GM19328 (cell line): ENCODE results near the gene TELO2.

Experiments used
- ATAC-seq: cut with Tn5 transposase; IDR thresholded peaks from one replicate; pipeline ENCODE4 v1.9.1; 2021; ENCODE audit warnings: mild to moderate bottlenecking, moderate library complexity; ENCODE audit not compliant: unreplicated experiment

Gene TELO2

GRCh38 chr16:1550069-1550468, 56.9 kb downstream of the TELO2 start:
- ATAC-seq: no peak

DNA sequence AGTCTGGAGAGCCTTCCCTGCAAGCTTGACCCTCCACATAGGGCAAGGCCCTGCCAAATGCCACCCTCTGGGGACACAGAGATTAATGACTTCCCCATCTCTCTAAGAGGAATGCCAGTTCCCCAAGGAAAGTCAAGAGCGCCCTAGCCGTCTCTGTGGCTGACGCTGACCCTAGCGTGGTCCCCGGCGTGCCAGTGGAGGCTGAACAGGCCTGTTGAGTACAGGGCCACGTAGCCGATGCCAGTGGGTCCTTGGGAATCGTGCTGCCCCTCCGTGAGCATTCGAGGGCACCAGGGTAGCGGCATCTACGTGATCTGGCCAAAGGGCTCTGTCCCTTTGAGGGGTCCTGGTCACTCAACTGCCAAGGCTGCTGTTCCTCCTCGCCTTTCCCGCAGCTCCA, 57.5 kb downstream of the TELO2 start:
- no peak for ATAC-seq

DNA sequence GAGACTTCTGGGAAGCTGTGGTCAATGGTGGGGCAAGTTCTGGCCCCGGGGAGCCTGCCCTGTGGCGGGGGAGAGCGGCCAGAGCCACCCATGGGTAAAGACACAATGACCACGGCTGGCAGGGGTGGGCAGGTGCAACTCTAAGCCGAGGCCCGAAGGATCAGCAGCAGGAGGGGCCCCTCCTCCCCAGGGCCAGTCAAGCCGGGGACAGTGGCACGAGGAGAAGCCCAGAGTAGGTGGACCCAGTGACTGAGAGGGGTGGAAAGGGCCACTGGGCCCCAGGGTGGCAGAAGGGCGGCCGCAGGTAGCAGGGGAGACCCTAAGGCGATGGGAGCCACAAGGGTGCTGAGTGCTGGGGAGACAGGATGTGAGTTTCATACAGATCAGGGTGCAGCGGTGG, 58.0 kb downstream of the TELO2 start:
- ATAC-seq: no peak

GRCh38 chr16:1552129-1552528, 59.0 kb downstream of the TELO2 start:
- ATAC-seq: no peak

- ATAC-seq: no peak
These were observed 61.0 kb downstream of the TELO2 start for GRCh38 chr16:1553946-1554825.

DNA sequence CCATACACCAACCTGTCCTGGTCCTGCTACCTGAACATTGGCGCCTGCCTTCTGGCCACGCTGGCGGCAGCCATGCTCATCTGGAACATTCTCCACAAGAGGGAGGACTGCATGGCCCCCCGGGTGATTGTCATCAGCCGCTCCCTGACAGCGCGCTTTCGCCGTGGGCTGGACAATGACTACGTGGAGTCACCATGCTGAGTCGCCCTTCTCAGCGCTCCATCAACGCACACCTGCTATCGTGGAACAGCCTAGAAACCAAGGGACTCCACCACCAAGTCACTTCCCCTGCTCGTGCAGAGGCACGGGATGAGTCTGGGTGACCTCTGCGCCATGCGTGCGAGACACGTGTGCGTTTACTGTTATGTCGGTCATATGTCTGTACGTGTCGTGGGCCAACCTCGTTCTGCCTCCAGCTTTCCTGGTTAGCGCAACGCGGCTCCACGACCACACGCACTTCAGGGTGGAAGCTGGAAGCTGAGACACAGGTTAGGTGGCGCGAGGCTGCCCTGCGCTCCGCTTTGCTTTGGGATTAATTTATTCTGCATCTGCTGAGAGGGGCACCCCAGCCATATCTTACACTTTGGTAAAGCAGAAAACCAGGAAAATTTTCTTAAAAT, 61.8 kb downstream of the TELO2 start:
- ATAC-seq: no peak

DNA sequence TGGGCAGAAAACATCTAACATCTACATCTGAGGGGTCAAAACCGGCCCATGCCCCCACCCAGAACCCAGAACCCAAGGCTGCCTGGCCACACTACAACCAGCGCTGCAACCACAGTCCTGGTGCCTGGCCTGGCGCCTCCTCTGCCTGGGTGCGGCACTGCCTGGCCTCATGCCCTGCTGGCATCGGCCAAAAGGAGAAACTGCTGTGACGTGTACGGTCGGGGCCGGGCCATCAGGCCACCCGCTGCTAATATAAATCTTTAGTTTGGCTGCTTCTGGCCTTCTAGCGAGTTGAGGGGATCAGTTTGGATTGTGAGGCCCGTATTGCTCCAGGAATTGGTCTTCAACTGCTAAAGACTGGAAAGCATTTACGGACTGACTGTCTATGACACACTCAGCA, 63.1 kb downstream of the TELO2 start:
- no peak for ATAC-seq

DNA sequence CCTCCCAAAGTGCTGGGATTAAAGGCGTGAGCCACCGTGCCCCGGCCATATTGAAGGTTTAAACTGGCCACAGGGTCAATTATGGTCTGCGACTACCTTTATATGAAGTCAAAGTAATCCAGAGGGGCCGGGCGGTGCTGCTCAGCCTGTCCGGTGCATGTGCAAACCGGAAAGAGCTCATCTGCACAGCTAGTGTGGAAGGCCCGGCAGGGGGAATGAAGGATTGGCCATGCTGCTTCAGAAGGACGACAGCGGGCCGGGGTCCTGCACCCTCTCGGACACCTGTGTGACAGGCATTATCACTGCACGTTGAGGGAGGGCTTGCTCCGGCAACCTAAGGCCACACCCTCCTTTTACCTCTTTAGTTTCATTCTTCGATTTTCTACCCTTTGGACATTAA, 63.9 kb downstream of the TELO2 start:
- no peak for ATAC-seq

DNA sequence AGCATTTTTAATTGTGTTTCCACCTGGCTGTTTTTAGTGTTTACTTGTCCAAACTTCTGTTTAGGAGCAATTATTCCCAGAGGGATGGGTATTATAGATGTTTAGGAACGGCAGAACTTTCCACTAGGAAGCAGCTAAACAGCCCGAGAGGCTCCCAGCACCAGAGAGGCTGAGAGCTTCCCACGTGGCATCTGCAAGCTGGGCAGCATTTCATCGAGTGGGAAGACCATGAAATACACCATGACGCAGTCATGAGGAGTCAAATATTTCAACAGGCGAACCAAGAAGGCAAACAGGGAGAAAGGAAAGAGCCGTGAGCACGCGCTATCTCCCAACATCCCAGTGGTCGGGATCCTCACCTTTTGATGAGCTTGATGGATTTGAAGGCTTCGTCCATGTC, 64.4 kb downstream of the TELO2 start:
- ATAC-seq: no peak

- no peak for ATAC-seq
These were observed 66.4 kb downstream of the TELO2 start for GRCh38 chr16:1559446-1559975.
